HepG2 (cell line): ENCODE data around the gene GFAP. TPM values are rescaled to one million over a fixed set of nuclear protein-coding genes. Genes with fewer than 3 reads are reported as not detected.

Source experiments
- ARNTL ChIP-seq: sonication (generic); formaldehyde crosslinking; IDR thresholded peaks from 2 replicates; pipeline ENCODE4 v1.4.0; 2020; ENCODE audit warnings: mild to moderate bottlenecking, missing genetic modification reagents
- CEBPZ ChIP-seq: IDR thresholded peaks from 2 replicates; pipeline ENCODE4 v1.6.1; 2012; ENCODE audit warnings: low read length, improper control_type of control experiment
- DDIT3 ChIP-seq: sonication (generic); formaldehyde crosslinking; IDR thresholded peaks from 2 replicates; pipeline ENCODE4 v1.4.0; 2020; ENCODE audit warnings: mild to moderate bottlenecking, missing genetic modification reagents
- HNF4G ChIP-seq, 2 experiments: sonication (generic) in 1 of 2; formaldehyde crosslinking in 1 of 2; IDR thresholded peaks; 2 replicates each; pipeline versions ENCODE4 v1.4.0 to v1.6.1; 2011 to 2020; ENCODE audit warnings: borderline replicate concordance in 2 of 2, low read depth in 2 of 2, mild to moderate bottlenecking in 2 of 2, low read length in 1 of 2, missing genetic modification reagents in 1 of 2, moderate library complexity in 1 of 2
- IRX3 ChIP-seq: sonication (generic); formaldehyde crosslinking; IDR thresholded peaks from 2 replicates; pipeline ENCODE4 v1.8.1; 2023; ENCODE audit warnings: mild to moderate bottlenecking, low read depth, missing genetic modification reagents, borderline replicate concordance
- JARID2 ChIP-seq: sonication (generic); formaldehyde crosslinking; IDR thresholded peaks from 2 replicates; pipeline ENCODE4 v1.8.1; 2023; ENCODE audit warnings: missing genetic modification reagents, inconsistent platforms; ENCODE audit not compliant: insufficient replicate concordance
- KLF9 ChIP-seq: IDR thresholded peaks from 2 replicates; pipeline ENCODE4 v1.6.1; 2016; ENCODE audit warnings: low read depth
- KMT2A ChIP-seq: sonication (generic); formaldehyde crosslinking; IDR thresholded peaks from 2 replicates; pipeline ENCODE4 v1.4.0; 2020; ENCODE audit warnings: missing genetic modification reagents
- MTA1 ChIP-seq: sonication (generic); formaldehyde crosslinking; IDR thresholded peaks from 2 replicates; pipeline ENCODE4 v1.4.0; 2020; ENCODE audit warnings: missing genetic modification reagents, mild to moderate bottlenecking, borderline replicate concordance
- PREB ChIP-seq: sonication (generic); formaldehyde crosslinking; IDR thresholded peaks from 2 replicates; pipeline ENCODE4 v1.4.0; 2020; ENCODE audit warnings: missing genetic modification reagents
- RARA ChIP-seq: IDR thresholded peaks from 2 replicates; pipeline ENCODE4 v1.6.1; 2016; ENCODE audit warnings: missing genetic modification reagents, missing compliant biosample characterization
- REL ChIP-seq: sonication (generic); formaldehyde crosslinking; conservative IDR thresholded peaks from 2 replicates; pipeline ENCODE4 v1.8.0; 2022; ENCODE audit warnings: mild to moderate bottlenecking, missing genetic modification reagents, moderate library complexity
- RFXAP ChIP-seq: sonication (generic); formaldehyde crosslinking; IDR thresholded peaks from 2 replicates; pipeline ENCODE4 v1.4.0; 2020; ENCODE audit warnings: missing genetic modification reagents, borderline replicate concordance
- SETDB1 ChIP-seq: sonication (generic); formaldehyde crosslinking; IDR thresholded peaks from 2 replicates; pipeline ENCODE4 v1.5.1; 2020; ENCODE audit warnings: missing genetic modification reagents, mild to moderate bottlenecking, borderline replicate concordance
- SNAI1 ChIP-seq: sonication (generic); formaldehyde crosslinking; IDR thresholded peaks from 2 replicates; pipeline ENCODE4 v1.5.0; 2020; ENCODE audit warnings: mild to moderate bottlenecking, missing genetic modification reagents, borderline replicate concordance
- SRSF4 ChIP-seq: fragments of 200-400 bp; formaldehyde crosslinking; IDR thresholded peaks from one replicate; pipeline ENCODE4 v1.6.1; 2018; ENCODE audit warnings: mild to moderate bottlenecking, low read depth, low read length, moderate library complexity; ENCODE audit not compliant: poor library complexity, severe bottlenecking
- SYNCRIP ChIP-seq: fragments of 200-400 bp; formaldehyde crosslinking; IDR thresholded peaks from 2 replicates; pipeline ENCODE4 v1.6.1; 2018; ENCODE audit warnings: mild to moderate bottlenecking, low read depth, low read length; ENCODE audit not compliant: insufficient read depth
- YEATS2 ChIP-seq: sonication (generic); formaldehyde crosslinking; IDR thresholded peaks from 2 replicates; pipeline ENCODE4 v1.4.0; 2020; ENCODE audit warnings: missing genetic modification reagents, borderline replicate concordance
- ZFP1 ChIP-seq: IDR thresholded peaks from 2 replicates; pipeline ENCODE4 v1.6.1; 2016
- ZNF205 ChIP-seq: IDR thresholded peaks from 2 replicates; pipeline ENCODE4 v1.6.1; 2018; ENCODE audit warnings: missing biosample characterization, missing genetic modification reagents
- ZNF251 ChIP-seq: sonication (generic); formaldehyde crosslinking; IDR thresholded peaks from 2 replicates; pipeline ENCODE4 v1.9.0; 2021; ENCODE audit warnings: mild to moderate bottlenecking, missing genetic modification reagents
- ZNF34 ChIP-seq: sonication (generic); formaldehyde crosslinking; IDR thresholded peaks from 2 replicates; pipeline ENCODE4 v1.4.0; 2020; ENCODE audit warnings: mild to moderate bottlenecking, missing genetic modification reagents, borderline replicate concordance
- ZNF589 ChIP-seq: sonication (generic); formaldehyde crosslinking; conservative IDR thresholded peaks from 2 replicates; pipeline ENCODE4 v1.8.0; 2022; ENCODE audit warnings: mild to moderate bottlenecking, moderate library complexity, missing genetic modification reagents
- ZNF607 ChIP-seq: sonication (generic); formaldehyde crosslinking; IDR thresholded peaks from 2 replicates; pipeline ENCODE4 v1.5.1; 2020; ENCODE audit warnings: missing genetic modification reagents, mild to moderate bottlenecking, borderline replicate concordance
- ZNF747 ChIP-seq: sonication (generic); formaldehyde crosslinking; IDR thresholded peaks from 2 replicates; pipeline ENCODE4 v1.8.1; 2023; ENCODE audit warnings: missing genetic modification reagents, mild to moderate bottlenecking, borderline replicate concordance
- polyA plus RNA-seq, 8 experiments: library from polyadenylated mRNA; depleted of rRNA in 3 of 8; stranded (reverse) in 7 of 8; unstranded in 1 of 8; fragments of >200 nt; fragmentation: Illumina TruSeq in 4 of 8; extraction: Trizol in 4 of 8; gene quantifications; 2 replicates each; pipeline versions ENCODE4 v1.2.1 to v1.2.3, GENCODE V29; 2011 to 2016; ENCODE audit warnings: low read depth in 4 of 8, missing spikeins in 1 of 8, mixed read lengths in 1 of 8; ENCODE audit not compliant: insufficient read depth in 1 of 8
- total RNA-seq, 5 experiments: library from RNA; depleted of rRNA; stranded (reverse); fragments of >200 nt; fragmentation: Illumina TruSeq; extraction: Trizol; gene quantifications; 2 replicates each; pipeline ENCODE4 v1.2.3, GENCODE V29; 2016; ENCODE audit warnings: low read depth in 1 of 5

The GFAP gene
- total and polyA plus RNA-seq, 2 of the 13 experiments (the other 11 are each of a cell fraction or from before 2014, with no cell fraction given): 0.11 to 0.29 TPM

GRCh38 chr17:44956998-44957981 is 42.0 kb upstream of the GFAP start (continued):
- TF ChIP-seq SYNCRIP (no peak), ZFP1 (CRISPR knock-in tag) (no peak), KMT2A (CRISPR knock-in tag) (no peak), SNAI1 (CRISPR knock-in tag) (no peak), ARNTL (CRISPR knock-in tag) (no peak), RARA (CRISPR knock-in tag) (peak; percentile 17; the same call in 1 of the 2 replicates), ZNF205 (CRISPR knock-in tag) (no peak), RFXAP (CRISPR knock-in tag) (no peak), SETDB1 (CRISPR knock-in tag) (no peak), DDIT3 (CRISPR knock-in tag) (no peak), HNF4G (IDR thresholded peaks at IDR 0.05; ENCODE audit: borderline replicate concordance, low read depth, low read length) (no peak; the same call in 1 of the 2 replicates), HNF4G (CRISPR knock-in tag; IDR thresholded peaks at IDR 0.05; ENCODE audit: borderline replicate concordance, low read depth) (no peak), ZNF34 (no peak), CEBPZ (no peak), ZNF251 (no peak), ZNF607 (CRISPR knock-in tag) (no peak), SRSF4 (no peak), PREB (CRISPR knock-in tag) (no peak), ZNF589 (CRISPR knock-in tag) (no peak), KLF9 (CRISPR knock-in tag) (no peak), MTA1 (no peak), IRX3 (CRISPR knock-in tag) (no peak), YEATS2 (CRISPR knock-in tag) (0 out of 2 replicates have a peak, but pooled peaks have one; percentile 33), REL (no peak), ZNF747 (CRISPR knock-in tag) (no peak), JARID2 (no peak)
